Limb (tissue), 2 donors: ENCODE data around the gene CLPX.
"Not testable (repeated sequence)": the region's sequence is repeated elsewhere in the genome, so short reads cannot be mapped to it uniquely, and the experiment has no call there.

Source experiments
- DNase-seq, 2 donors: peaks; one replicate each; pipeline ENCODE4 v3.0.0-alpha.2; 2016; ENCODE audit errors: extremely low spot score in 2 of 2

Gene CLPX

GRCh38 chr15:65184868-65185717, at the start of gene CLPX:
Gene CLPX (minus strand): TSS chr15:65185342. CDS start chr15:65185153, 189 bp downstream.
- DNase-seq: peak; percentile 92

GRCh38 chr15:65233696-65234095, 48.6 kb upstream of the CLPX start:
- no peak for DNase-seq

- DNase-seq: no peak
Observed at GRCh38 chr15:65232520-65232919, 47.4 kb upstream of the CLPX start.

GRCh38 chr15:65231306-65231705, 46.2 kb upstream of the CLPX start:
- DNase-seq: no peak

- not testable (repeated sequence) for DNase-seq
Observed at GRCh38 chr15:65226901-65227300, 41.8 kb upstream of the CLPX start.

- DNase-seq: no peak
Observed at GRCh38 chr15:65226221-65226620, 41.1 kb upstream of the CLPX start.

- no peak for DNase-seq
Observed at GRCh38 chr15:65223996-65224395, 38.9 kb upstream of the CLPX start.

- DNase-seq: no peak
Observed at GRCh38 chr15:65222891-65223290, 37.7 kb upstream of the CLPX start.

GRCh38 chr15:65221697-65222096, 36.6 kb upstream of the CLPX start:
- DNase-seq: no peak

- DNase-seq: no peak
Observed at GRCh38 chr15:65219137-65219536, 34.0 kb upstream of the CLPX start.

GRCh38 chr15:65217526-65218482, 32.7 kb upstream of the CLPX start:
- no peak for DNase-seq

- DNase-seq: no peak
Observed at GRCh38 chr15:65215496-65215895, 30.4 kb upstream of the CLPX start.

GRCh38 chr15:65214010-65214409, 28.9 kb upstream of the CLPX start:
- DNase-seq: no peak

- no peak for DNase-seq
Observed at GRCh38 chr15:65213241-65213640, 28.1 kb upstream of the CLPX start.

GRCh38 chr15:65212097-65212496, 27.0 kb upstream of the CLPX start:
- no peak for DNase-seq

- peak; percentile 76 to 85 for DNase-seq
Observed at GRCh38 chr15:65211482-65211982, 26.4 kb upstream of the CLPX start.

GRCh38 chr15:65210770-65211481, 25.8 kb upstream of the CLPX start, which contains the start of gene CILP:
Gene CILP (minus strand): TSS chr15:65211473. CDS start chr15:65209755, 1,718 bp downstream.
- DNase-seq: no peak

GRCh38 chr15:65209701-65210643, 24.8 kb upstream of the CLPX start:
- DNase-seq: peak in 1 of 2 donors; percentile 35

- DNase-seq: no peak
Observed at GRCh38 chr15:65208647-65209046, 23.5 kb upstream of the CLPX start.

- no peak for DNase-seq
Observed at GRCh38 chr15:65207280-65207840, 22.2 kb upstream of the CLPX start.
